Peyer's patch (tissue), 4 donors: ENCODE results near the gene LRRC70. TPM values are rescaled to one million over a fixed set of nuclear protein-coding genes. Genes with fewer than 3 reads are reported as not detected.

Experiments
- DNase-seq, 3 donors: peaks; one replicate each; pipeline ENCODE4 v3.0.0-alpha.2; 2017 to 2019
- H3K27ac ChIP-seq, 4 donors: fragments of 200-600 bp; sonication (generic); one replicate each; pipeline ENCODE4 v1.5.1; 2016 to 2019
- H3K27me3 ChIP-seq, 2 donors: fragments of 200-600 bp; sonication (generic); one replicate each; pipeline ENCODE4 v1.5.1; 2019
- H3K36me3 ChIP-seq, 3 donors: fragments of 200-600 bp; sonication (generic); one replicate each; pipeline ENCODE4 v1.5.1; 2016 to 2019
- H3K4me1 ChIP-seq, 4 donors: fragments of 200-600 bp; sonication (generic); one replicate each; pipeline ENCODE4 v1.5.1; 2016 to 2019
- H3K4me3 ChIP-seq, 4 donors: fragments of 200-600 bp; sonication (generic); 1 replicate in 3 of 4; 2 replicates in 1 of 4; pipeline ENCODE4 v1.5.1; 2016 to 2019; ENCODE audit warnings: mild to moderate bottlenecking in 1 of 4
- H3K9me3 ChIP-seq, 4 donors: fragments of 200-600 bp; sonication (generic); one replicate each; pipeline ENCODE4 v1.5.1; 2016 to 2019; ENCODE audit warnings: mild to moderate bottlenecking in 1 of 4
- CTCF ChIP-seq, 6 experiments: fragments of 450-650 bp in 4 of 6; fragments of 200-600 bp in 2 of 6; sonication (generic) in 1 of 6; IDR thresholded peaks; one replicate each; pipeline ENCODE4 v1.5.1; 2017 to 2019; ENCODE audit warnings: antibody characterized with exemption in 6 of 6, mild to moderate bottlenecking in 3 of 6, moderate library complexity in 1 of 6
- POLR2A ChIP-seq, 2 donors: fragments of 450-650 bp; IDR thresholded peaks; one replicate each; pipeline ENCODE4 v1.5.1; 2017; ENCODE audit warnings: antibody characterized with exemption in 2 of 2, mild to moderate bottlenecking in 2 of 2, moderate library complexity in 2 of 2
- total RNA-seq, 4 donors: library from RNA; depleted of rRNA; stranded (reverse); fragments of >200 nt; gene quantifications; one replicate each; pipeline ENCODE4 v1.1.0, GENCODE V29; 2016

LRRC70 gene
- total RNA-seq, 4 donors from 2014 or later, result 1.1 to 5.0 (median 2.5) TPM

DNA sequence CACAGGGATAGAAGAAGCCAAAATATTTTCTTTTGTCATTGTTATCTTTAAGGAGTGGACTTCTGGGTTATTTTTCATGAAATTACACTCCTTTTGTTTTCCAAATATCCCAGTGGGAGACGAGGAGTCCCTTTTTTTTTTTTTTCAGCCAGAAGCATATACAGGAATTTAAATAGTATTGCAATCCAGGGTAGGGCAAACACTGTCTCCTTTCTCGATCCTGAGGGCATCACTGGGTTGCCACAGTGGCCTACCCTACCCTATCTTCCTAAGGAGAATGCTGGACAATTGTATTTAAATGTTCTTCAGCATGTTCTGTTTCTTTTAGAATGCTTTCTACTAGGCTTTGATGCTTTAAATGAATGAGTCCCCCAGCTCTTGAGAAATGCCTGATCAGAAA lies 47.9 kb downstream of the LRRC70 start:
- no peak overlapping the region for H3K4me3 ChIP-seq
- H3K4me1 ChIP-seq, result no peaks in the 10 kb centered on the region
- H3K27me3 ChIP-seq, result no peaks in the 10 kb centered on the region
- no peak for DNase-seq
- H3K27ac ChIP-seq, result no peak overlapping the region
- no peaks in the 10 kb centered on the region for H3K9me3 ChIP-seq
- peaks cover 0 to 13% (median 0%) of the 10 kb centered on the region in 3 donors for H3K36me3 ChIP-seq
- no peak for TF ChIP-seq CTCF (IDR thresholded peaks at IDR 0.05)
- TF ChIP-seq POLR2A (IDR thresholded peaks at IDR 0.05), result no peak

GRCh38 chr5:62627121-62627520 lies 48.5 kb downstream of the LRRC70 start:
- H3K4me3 ChIP-seq, result no peak overlapping the region
- no peaks in the 10 kb centered on the region for H3K4me1 ChIP-seq
- no peaks in the 10 kb centered on the region for H3K9me3 ChIP-seq
- no peak overlapping the region for H3K27ac ChIP-seq
- no peak for DNase-seq
- TF ChIP-seq CTCF (IDR thresholded peaks at IDR 0.05), result no peak
- TF ChIP-seq POLR2A (IDR thresholded peaks at IDR 0.05), result no peak
- H3K27me3 ChIP-seq, result no peaks in the 10 kb centered on the region
- H3K36me3 ChIP-seq, result peaks cover 0 to 13% (median 0%) of the 10 kb centered on the region in 3 donors

- Histone ChIP-seq H3K9me3 (no peaks in the 10 kb centered on the region), H3K27me3 (no peaks in the 10 kb centered on the region), H3K4me1 (no peaks in the 10 kb centered on the region), H3K36me3 (peaks cover 0 to 13% (median 0%) of the 10 kb centered on the region in 3 donors), H3K4me3 (no peak overlapping the region), H3K27ac (no peak overlapping the region)
- DNase-seq, result no peak
- TF ChIP-seq POLR2A (IDR thresholded peaks at IDR 0.05) (no peak), CTCF (IDR thresholded peaks at IDR 0.05) (no peak)
Measured at GRCh38 chr5:62627901-62628300, 49.3 kb downstream of the LRRC70 start.

Other genes starting within 250 kb of the LRRC70 start
- 10 to 100 TPM in 1 of 4 donors, 1 to 10 TPM in 3; 2.1 to 11.6 (median 5.8) TPM for gene DIMT1, start 174.9 kb upstream of the LRRC70 start, total RNA-seq
- gene IPO11, start 166.1 kb upstream of the LRRC70 start, total RNA-seq, result 10 to 100 TPM in 3 of 4 donors, 1 to 10 TPM in 1; 5.6 to 27.2 (median 13.1) TPM